Panc1 (cell line): ENCODE data around the gene C11orf42. TPM values are rescaled to one million over a fixed set of nuclear protein-coding genes. Genes with fewer than 3 reads are reported as not detected.

ENCODE experiments used
- ATAC-seq: fragments of 200-7000 bp; cut with Tn5 transposase; 2 replicates; pipeline ENCODE4 v1.9.1; 2020; ENCODE audit warnings: mild to moderate bottlenecking, moderate library complexity
- BruUV-seq: library from RNA; stranded (reverse); fragments of 400-500 nt; replicated peaks from 2 replicates; lab custom pipeline; 2021; lab: Mats Ljungman, UMichigan
- CTCF ChIA-PET: fragments of 300-600 bp; sonication (Branson Sonifier 250); formaldehyde crosslinking; loops from one replicate; lab custom pipeline; 2022; ENCODE audit warnings: antibody characterized with exemption; lab: Charles Lee
- POLR2A ChIA-PET: fragments of 300-600 bp; sonication (Branson Sonifier 250); formaldehyde crosslinking; loops from one replicate; lab custom pipeline; 2022; ENCODE audit warnings: antibody characterized with exemption; lab: Charles Lee
- DNase-seq: peaks from one replicate; pipeline ENCODE4 v3.0.0-alpha.2; 2010; ENCODE audit warnings: low read depth, low spot score
- H3K27ac ChIP-seq: 2 replicates; pipeline ENCODE4 v1.5.1; 2011; ENCODE audit warnings: mild to moderate bottlenecking, low read length, inconsistent platforms
- H3K27me3 ChIP-seq: fragments of 200-500 bp; sonication (Bioruptor generic); 2 replicates; pipeline ENCODE4 v1.6.0; 2014; ENCODE audit warnings: low read length, inconsistent platforms; ENCODE audit not compliant: control insufficient read depth, insufficient read depth
- H3K36me3 ChIP-seq: fragments of 200-500 bp; sonication (Bioruptor generic); 2 replicates; pipeline ENCODE4 v1.5.1; 2014; ENCODE audit warnings: inconsistent platforms, mild to moderate bottlenecking, low read length, moderate library complexity; ENCODE audit not compliant: control insufficient read depth, insufficient read depth
- H3K4me1 ChIP-seq: 2 replicates; pipeline ENCODE4 v1.5.1; 2011; ENCODE audit warnings: inconsistent platforms, mild to moderate bottlenecking, low read length, moderate library complexity; ENCODE audit not compliant: control insufficient read depth, insufficient read depth
- H3K4me3 ChIP-seq, 2 experiments: 2 replicates each; pipeline ENCODE4 v1.5.1; 2011 to 2012; ENCODE audit warnings: low read depth in 2 of 2, low read length in 2 of 2, mild to moderate bottlenecking in 2 of 2, inconsistent platforms in 1 of 2, moderate library complexity in 1 of 2
- H3K9me3 ChIP-seq: fragments of 200-500 bp; sonication (Bioruptor generic); 2 replicates; pipeline ENCODE4 v1.5.1; 2014; ENCODE audit warnings: low read depth, mild to moderate bottlenecking, inconsistent platforms, low read length, moderate library complexity; ENCODE audit not compliant: control insufficient read depth, insufficient read depth
- POLR2AphosphoS5 ChIP-seq: IDR thresholded peaks from 2 replicates; pipeline ENCODE4 v1.6.1; 2012; ENCODE audit warnings: mild to moderate bottlenecking, low read depth, low read length, moderate library complexity
- SIN3A ChIP-seq: IDR thresholded peaks from 2 replicates; pipeline ENCODE4 v1.6.1; 2012; ENCODE audit warnings: low read depth, mild to moderate bottlenecking, low read length, moderate library complexity, borderline replicate concordance; ENCODE audit not compliant: insufficient read depth
- TCF7L2 ChIP-seq: IDR thresholded peaks from 2 replicates; pipeline ENCODE4 v1.6.1; 2011; ENCODE audit warnings: mild to moderate bottlenecking, low read depth, low read length, inconsistent platforms
- in situ Hi-C: cut with HindIII; loops from 2 replicates; pipeline ENCODE4 v1.10.0; 2016; ENCODE audit warnings: low sequenced_read_pairs, low pct_unique_long_range_greater_than_20kb
- intact Hi-C: fragments of 100-400 bp; cut with micrococcal nuclease; formaldehyde crosslinking; loops from one replicate; pipeline ENCODE4 v1.10.0; 2022; ENCODE audit not compliant: unreplicated experiment
- total RNA-seq: library from RNA; stranded (reverse); gene quantifications from one replicate; pipeline ENCODE4 v1.2.1, GENCODE V29; 2021; ENCODE audit not compliant: unreplicated experiment
- TF ChIP-seq, protein P1 (sequence below): fragments of 450-650 bp; IDR thresholded peaks from 2 replicates; pipeline ENCODE4 v1.5.1; 2017; ENCODE audit warnings: mild to moderate bottlenecking
- TF ChIP-seq, protein P2 (sequence below), 2 experiments: IDR thresholded peaks; 2 replicates each; pipeline ENCODE4 v1.6.1; 2011 to 2012; ENCODE audit warnings: low read depth in 2 of 2, control low read depth in 1 of 2, low read length in 1 of 2, mild to moderate bottlenecking in 1 of 2, moderate library complexity in 1 of 2; ENCODE audit not compliant: insufficient read depth in 1 of 2

C11orf42 gene
- total RNA-seq, 1 experiment from 2014 or later = not detected

DNA sequence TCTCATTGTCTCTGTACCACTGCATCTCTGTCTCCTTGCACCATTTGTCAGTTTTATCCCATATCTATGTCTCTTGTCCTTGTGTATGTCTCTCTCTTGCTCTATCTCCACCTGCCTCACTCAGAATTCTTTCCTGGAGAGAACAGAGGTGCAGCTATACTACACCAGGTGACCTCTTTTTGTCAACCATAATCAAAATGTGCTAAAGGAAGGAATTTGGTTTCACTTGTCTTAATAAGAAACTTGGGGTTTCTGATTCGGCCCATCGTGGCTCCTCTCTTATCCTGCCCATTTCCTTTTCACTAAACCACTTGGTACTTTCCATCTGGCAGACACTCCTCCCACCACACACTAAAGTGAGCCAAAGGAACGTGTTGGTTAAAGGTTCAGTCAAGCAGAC is 2.0 kb upstream of the C11orf42 start:
- in situ Hi-C loops (no loop called here), intact Hi-C loops (no loop called here)
- no peaks in the 10 kb centered on the region for H3K9me3 ChIP-seq
- DNase-seq (no peak), ATAC-seq (no peak)
- no peaks in the 10 kb centered on the region for H3K27me3 ChIP-seq
- H3K27ac ChIP-seq = no peak overlapping the region
- no peaks in the 10 kb centered on the region; the same call in 1 of the 2 replicates for H3K36me3 ChIP-seq
- POLR2A ChIA-PET = no interaction called here
- CTCF ChIA-PET = no interaction called here
- BruUV-seq = no TSS peak
- H3K4me1 ChIP-seq = no peaks in the 10 kb centered on the region
- no peak for TF ChIP-seq SIN3A
- H3K4me3 ChIP-seq = no peak overlapping the region

DNA sequence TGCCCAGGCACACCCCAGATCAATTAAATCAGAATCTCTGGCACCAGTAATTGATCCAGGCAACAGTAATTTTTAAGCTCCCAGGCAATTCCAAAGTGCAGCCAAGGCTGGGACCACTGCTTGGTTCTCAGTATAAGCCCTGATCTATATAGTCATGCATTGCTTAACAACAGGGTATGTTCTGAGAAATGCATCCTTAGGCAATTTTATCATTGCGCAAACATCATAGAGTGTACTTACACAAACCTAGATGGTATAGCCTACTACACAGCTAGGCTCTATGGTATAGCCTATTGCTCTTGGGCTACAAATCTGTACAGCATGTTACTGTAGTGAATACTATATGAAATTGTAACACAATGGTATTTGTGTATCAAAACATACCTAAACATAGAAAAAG is 651 bp upstream of the C11orf42 start:
- no TSS peak for BruUV-seq
- TF ChIP-seq POLR2AphosphoS5 (no peak), SIN3A (no peak), TCF7L2 (no peak)
- TF ChIP-seq, protein P1, sequence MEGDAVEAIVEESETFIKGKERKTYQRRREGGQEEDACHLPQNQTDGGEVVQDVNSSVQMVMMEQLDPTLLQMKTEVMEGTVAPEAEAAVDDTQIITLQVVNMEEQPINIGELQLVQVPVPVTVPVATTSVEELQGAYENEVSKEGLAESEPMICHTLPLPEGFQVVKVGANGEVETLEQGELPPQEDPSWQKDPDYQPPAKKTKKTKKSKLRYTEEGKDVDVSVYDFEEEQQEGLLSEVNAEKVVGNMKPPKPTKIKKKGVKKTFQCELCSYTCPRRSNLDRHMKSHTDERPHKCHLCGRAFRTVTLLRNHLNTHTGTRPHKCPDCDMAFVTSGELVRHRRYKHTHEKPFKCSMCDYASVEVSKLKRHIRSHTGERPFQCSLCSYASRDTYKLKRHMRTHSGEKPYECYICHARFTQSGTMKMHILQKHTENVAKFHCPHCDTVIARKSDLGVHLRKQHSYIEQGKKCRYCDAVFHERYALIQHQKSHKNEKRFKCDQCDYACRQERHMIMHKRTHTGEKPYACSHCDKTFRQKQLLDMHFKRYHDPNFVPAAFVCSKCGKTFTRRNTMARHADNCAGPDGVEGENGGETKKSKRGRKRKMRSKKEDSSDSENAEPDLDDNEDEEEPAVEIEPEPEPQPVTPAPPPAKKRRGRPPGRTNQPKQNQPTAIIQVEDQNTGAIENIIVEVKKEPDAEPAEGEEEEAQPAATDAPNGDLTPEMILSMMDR = no peak
- TF ChIP-seq, protein P2, sequence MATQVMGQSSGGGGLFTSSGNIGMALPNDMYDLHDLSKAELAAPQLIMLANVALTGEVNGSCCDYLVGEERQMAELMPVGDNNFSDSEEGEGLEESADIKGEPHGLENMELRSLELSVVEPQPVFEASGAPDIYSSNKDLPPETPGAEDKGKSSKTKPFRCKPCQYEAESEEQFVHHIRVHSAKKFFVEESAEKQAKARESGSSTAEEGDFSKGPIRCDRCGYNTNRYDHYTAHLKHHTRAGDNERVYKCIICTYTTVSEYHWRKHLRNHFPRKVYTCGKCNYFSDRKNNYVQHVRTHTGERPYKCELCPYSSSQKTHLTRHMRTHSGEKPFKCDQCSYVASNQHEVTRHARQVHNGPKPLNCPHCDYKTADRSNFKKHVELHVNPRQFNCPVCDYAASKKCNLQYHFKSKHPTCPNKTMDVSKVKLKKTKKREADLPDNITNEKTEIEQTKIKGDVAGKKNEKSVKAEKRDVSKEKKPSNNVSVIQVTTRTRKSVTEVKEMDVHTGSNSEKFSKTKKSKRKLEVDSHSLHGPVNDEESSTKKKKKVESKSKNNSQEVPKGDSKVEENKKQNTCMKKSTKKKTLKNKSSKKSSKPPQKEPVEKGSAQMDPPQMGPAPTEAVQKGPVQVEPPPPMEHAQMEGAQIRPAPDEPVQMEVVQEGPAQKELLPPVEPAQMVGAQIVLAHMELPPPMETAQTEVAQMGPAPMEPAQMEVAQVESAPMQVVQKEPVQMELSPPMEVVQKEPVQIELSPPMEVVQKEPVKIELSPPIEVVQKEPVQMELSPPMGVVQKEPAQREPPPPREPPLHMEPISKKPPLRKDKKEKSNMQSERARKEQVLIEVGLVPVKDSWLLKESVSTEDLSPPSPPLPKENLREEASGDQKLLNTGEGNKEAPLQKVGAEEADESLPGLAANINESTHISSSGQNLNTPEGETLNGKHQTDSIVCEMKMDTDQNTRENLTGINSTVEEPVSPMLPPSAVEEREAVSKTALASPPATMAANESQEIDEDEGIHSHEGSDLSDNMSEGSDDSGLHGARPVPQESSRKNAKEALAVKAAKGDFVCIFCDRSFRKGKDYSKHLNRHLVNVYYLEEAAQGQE (IDR thresholded peaks at IDR 0.05; ENCODE audit: insufficient read depth in 1 of 2, low read depth in 2 of 2, low read length in 1 of 2) = no peak
- Histone ChIP-seq H3K9me3 (no peaks in the 10 kb centered on the region), H3K36me3 (no peaks in the 10 kb centered on the region; the same call in 1 of the 2 replicates), H3K27ac (no peak overlapping the region), H3K4me1 (no peaks in the 10 kb centered on the region), H3K27me3 (no peaks in the 10 kb centered on the region), H3K4me3 (no peak overlapping the region)
- CTCF ChIA-PET = no interaction called here
- DNase-seq (no peak), ATAC-seq (no peak)
- in situ Hi-C loops = no loop called here
- intact Hi-C loops = no loop called here
- POLR2A ChIA-PET = no interaction called here

DNA sequence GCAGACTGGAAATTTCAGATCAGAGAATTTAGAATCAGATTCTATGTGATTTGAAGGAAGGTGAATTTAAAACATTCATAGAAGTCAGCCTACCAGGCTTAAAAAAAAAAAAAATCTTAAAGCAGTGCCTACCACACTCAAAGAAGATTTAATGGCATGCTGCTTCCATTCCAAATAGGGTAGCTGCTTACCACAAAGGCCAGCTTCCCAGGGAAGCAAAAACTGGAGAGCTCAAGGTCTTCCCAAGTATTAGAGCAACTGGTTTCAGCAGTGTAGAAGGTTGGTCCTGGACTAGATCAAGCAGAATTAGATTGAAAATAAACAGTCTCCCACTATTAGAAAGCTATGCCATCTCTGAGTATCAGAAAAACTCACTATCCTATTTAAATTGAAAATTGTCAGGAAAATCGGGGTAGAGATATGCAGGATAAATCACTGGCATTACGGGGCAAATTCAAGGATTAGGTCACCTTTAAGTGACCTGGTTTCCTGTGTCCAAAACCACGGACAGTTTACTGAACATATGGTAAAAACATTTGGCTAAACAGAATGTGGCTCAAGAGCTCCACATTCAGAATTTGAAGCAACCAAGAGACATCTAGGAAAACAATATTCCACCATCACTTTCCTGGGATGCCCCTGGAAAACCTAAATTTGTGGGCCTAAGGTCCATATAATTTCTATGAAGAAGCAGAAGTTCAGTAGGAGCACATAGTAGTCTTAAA is 1.3 kb downstream of the C11orf42 start:
- Histone ChIP-seq H3K9me3 (no peaks in the 10 kb centered on the region), H3K27ac (no peak overlapping the region), H3K27me3 (no peaks in the 10 kb centered on the region), H3K4me3 (no peak overlapping the region), H3K4me1 (no peaks in the 10 kb centered on the region), H3K36me3 (no peaks in the 10 kb centered on the region; the same call in 1 of the 2 replicates)
- BruUV-seq = no TSS peak
- TF ChIP-seq SIN3A (no peak), TCF7L2 (no peak), POLR2AphosphoS5 (no peak)
- TF ChIP-seq, protein P1 = no peak
- TF ChIP-seq, protein P2 (IDR thresholded peaks at IDR 0.05; ENCODE audit: insufficient read depth in 1 of 2, low read depth in 2 of 2, low read length in 1 of 2) = no peak
- DNase-seq = no peak
- no peak for ATAC-seq
- in situ Hi-C loops = no loop called here
- POLR2A ChIA-PET = no interaction called here
- CTCF ChIA-PET = interaction anchor here (0.6 kb wide), 1 partner anchor 49 kb away, joined by 3 read pairs; no protein-coding TSS in a partner anchor
- intact Hi-C loops = no loop called here
